Progenitor cell of endocrine pancreas (in vitro differentiated cells): ENCODE measurements around the gene CBFA2T3. TPM values are rescaled to one million over a fixed set of nuclear protein-coding genes. Genes with fewer than 3 reads are reported as not detected.

Source experiments
- DNase-seq: peaks from one replicate; pipeline ENCODE4 v3.0.0; 2021; ENCODE audit warnings: low spot score; ENCODE audit not compliant: unreplicated experiment
- H3K27ac Mint-ChIP-seq: 2 replicates; pipeline ENCODE4 v1.8.0; 2021; ENCODE audit warnings: mild to moderate bottlenecking, moderate library complexity, mixed read lengths
- H3K27me3 Mint-ChIP-seq: 2 replicates; pipeline ENCODE4 v1.8.0; 2021; ENCODE audit warnings: mixed read lengths
- H3K36me3 Mint-ChIP-seq: 2 replicates; pipeline ENCODE4 v1.8.0; 2022; ENCODE audit warnings: mixed read lengths; ENCODE audit not compliant: insufficient read depth
- H3K4me1 Mint-ChIP-seq: 2 replicates; pipeline ENCODE4 v1.8.0; 2021; ENCODE audit warnings: low read depth, mixed read lengths
- H3K4me3 Mint-ChIP-seq: 2 replicates; pipeline ENCODE4 v1.8.0; 2021; ENCODE audit warnings: low read depth, mild to moderate bottlenecking, moderate library complexity, mixed read lengths
- H3K9me3 Mint-ChIP-seq: 2 replicates; pipeline ENCODE4 v1.8.0; 2021; ENCODE audit warnings: low read depth, mixed read lengths
- total RNA-seq: library from RNA; stranded (reverse); gene quantifications from 2 replicates; pipeline ENCODE4 v1.2.1, GENCODE V29; 2021
- TF ChIP-seq, protein P1 (sequence below): fragments of 200-600 bp; sonication (generic); IDR thresholded peaks from one replicate; pipeline ENCODE4 v1.5.0; 2021; ENCODE audit warnings: antibody characterized with exemption, mild to moderate bottlenecking; ENCODE audit not compliant: unreplicated experiment

Gene CBFA2T3
- total RNA-seq, 1 donor from 2014 or later = 12.9 TPM

DNA sequence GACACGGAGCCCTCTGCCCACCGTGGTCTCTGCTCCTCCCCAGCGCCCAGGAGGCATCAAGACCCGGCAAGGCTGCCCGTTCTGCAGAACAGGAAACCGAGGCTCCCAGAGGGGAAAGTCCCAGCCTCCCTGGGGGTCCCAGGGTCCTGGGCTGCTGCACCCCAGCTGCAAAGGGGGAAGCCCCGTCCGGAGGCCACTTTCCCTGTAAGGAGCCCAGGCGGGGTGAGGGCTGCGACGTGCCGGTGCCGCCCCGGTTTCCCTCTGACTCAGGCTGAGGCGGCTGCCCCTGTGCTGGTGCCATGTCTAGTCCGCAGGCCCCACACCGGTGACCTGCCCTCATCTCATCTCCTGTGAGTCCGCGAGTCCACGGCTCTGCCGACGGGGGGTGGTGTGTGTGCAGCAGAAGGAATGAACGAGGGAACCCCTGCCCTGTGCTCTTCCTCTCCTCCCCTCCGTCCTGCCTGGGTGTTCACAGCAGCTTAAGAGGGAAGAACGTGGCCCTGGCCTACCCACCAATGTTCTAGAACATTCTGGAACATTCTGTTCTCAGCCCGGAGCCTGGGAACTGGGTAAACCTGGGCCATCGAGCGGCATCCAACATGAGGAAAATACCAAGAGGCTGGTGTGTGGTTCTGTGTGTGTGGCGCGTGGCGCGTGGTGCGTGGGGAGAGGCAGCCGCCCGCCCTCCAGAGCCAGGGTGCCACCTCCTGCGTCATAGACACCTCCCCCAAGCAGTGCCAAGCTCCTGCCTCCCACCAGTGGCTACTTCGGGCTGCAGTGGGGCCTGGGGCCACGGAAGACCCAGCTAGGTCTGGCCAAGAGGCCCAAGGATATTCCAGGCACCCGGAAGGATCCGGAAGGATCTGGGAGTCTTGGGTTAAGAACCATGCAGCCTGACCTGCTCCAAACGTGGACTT, 7.0 kb upstream of the CBFA2T3 start:
- Mint-ChIP-seq H3K4me1 (no peaks in the 10 kb centered on the region), H3K9me3 (no peaks in the 10 kb centered on the region), H3K4me3 (no peak overlapping the region), H3K36me3 (no peaks in the 10 kb centered on the region), H3K27ac (no peak overlapping the region), H3K27me3 (peaks cover 6% of the 10 kb centered on the region)
- DNase-seq = no peak
- TF ChIP-seq, protein P1, sequence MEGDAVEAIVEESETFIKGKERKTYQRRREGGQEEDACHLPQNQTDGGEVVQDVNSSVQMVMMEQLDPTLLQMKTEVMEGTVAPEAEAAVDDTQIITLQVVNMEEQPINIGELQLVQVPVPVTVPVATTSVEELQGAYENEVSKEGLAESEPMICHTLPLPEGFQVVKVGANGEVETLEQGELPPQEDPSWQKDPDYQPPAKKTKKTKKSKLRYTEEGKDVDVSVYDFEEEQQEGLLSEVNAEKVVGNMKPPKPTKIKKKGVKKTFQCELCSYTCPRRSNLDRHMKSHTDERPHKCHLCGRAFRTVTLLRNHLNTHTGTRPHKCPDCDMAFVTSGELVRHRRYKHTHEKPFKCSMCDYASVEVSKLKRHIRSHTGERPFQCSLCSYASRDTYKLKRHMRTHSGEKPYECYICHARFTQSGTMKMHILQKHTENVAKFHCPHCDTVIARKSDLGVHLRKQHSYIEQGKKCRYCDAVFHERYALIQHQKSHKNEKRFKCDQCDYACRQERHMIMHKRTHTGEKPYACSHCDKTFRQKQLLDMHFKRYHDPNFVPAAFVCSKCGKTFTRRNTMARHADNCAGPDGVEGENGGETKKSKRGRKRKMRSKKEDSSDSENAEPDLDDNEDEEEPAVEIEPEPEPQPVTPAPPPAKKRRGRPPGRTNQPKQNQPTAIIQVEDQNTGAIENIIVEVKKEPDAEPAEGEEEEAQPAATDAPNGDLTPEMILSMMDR = no peak

DNA sequence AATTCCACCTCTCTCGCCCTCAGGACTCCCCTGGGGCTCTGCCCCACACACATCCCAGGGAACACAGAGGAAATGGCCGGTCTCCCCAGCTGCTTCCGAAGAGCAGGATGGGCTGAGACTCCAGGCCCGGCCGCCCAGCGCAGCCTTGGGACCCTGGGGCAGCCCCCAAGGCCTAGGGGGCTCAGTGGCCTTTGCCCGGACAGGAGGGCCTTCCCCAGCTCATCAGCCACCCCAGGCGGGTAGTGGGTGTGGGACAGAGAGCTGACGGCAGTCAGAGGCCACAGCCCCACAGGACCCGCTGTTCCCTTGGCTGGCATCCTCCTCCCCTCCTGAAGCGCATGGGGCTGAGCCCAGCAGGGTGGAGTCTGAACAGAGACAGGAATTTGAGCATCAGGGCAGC, 6.2 kb upstream of the CBFA2T3 start:
- H3K9me3 Mint-ChIP-seq = no peaks in the 10 kb centered on the region
- DNase-seq = no peak
- H3K36me3 Mint-ChIP-seq = no peaks in the 10 kb centered on the region
- no peak overlapping the region for H3K27ac Mint-ChIP-seq
- H3K4me1 Mint-ChIP-seq = no peaks in the 10 kb centered on the region
- H3K4me3 Mint-ChIP-seq = no peak overlapping the region
- TF ChIP-seq, protein P1 = no peak
- H3K27me3 Mint-ChIP-seq = peaks cover 6% of the 10 kb centered on the region

DNA sequence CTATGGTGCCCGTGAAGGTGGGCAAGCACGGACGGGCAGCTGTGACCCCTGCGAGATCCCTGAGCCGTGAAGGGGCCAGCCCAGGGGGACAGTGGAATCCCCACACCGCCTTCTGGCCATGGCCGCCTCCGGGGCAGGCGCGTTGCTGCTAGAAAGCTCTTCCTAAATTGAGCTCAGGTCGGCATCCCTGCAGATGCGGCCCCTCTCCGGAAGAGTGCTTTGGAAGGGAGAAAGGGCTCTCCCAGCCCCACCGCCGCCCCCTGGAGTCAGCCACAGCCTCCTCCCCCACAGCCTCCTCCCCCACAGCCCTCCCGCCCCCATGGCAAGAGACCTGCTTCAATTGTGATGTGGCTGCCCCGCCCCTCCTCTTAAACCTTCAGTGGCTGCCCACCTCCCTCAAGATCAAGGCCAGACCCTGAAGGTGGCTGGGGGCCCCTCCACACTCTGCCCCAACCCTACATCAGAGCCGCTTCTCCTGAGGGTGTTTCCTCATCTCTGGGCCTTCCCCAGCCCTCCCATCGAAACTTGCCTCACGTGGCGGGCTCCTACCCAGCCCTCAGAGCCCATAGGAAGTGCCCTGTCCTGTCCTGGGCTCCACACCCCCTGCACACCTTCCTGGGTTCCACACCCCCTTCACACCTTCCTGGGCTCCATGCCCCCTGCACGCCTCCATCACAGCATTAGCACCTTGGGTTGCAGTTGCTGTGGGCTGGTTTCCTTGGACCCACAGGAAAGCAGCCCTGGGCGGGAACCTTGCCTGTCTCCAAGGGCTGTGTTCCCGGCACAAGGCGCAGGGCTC, 5.5 kb upstream of the CBFA2T3 start:
- Mint-ChIP-seq H3K9me3 (no peaks in the 10 kb centered on the region), H3K4me1 (no peaks in the 10 kb centered on the region), H3K27ac (no peak overlapping the region), H3K27me3 (peaks cover 3% of the 10 kb centered on the region), H3K36me3 (no peaks in the 10 kb centered on the region), H3K4me3 (no peak overlapping the region)
- TF ChIP-seq, protein P1 = no peak
- DNase-seq = no peak

DNA sequence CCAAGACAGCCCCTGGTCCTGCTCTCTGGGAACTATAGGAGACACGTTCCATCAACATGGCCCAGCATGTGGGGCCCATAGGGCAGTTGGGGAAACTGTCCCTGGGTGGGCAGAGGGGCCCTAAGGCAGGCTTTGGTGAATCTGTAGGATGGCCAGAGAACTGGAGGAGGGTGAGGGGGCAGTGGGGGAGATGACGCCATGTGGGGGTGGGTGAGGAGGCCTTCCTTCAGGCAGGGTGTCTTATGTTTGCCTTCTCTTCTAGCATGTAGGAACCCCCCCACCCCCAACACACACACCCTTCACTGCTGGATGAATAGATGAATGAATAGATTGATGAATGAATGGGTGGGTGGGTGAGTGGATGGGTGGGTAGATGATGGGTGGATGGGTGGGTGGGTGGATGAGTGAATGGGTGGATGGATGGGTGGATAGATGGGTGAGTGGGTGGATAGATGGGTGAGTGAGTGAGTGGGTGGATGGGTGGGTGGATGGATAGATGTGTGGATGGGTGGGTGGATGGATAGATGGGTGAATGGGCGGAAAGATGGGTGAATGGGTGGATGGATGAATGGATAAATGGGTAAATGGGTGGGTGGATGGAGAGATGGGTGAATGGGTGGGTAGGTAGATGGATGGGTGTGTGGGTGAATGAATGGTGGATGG, 2.5 kb upstream of the CBFA2T3 start:
- Mint-ChIP-seq H3K36me3 (no peaks in the 10 kb centered on the region), H3K27me3 (no peaks in the 10 kb centered on the region), H3K27ac (no peak overlapping the region), H3K9me3 (no peaks in the 10 kb centered on the region), H3K4me3 (no peak overlapping the region), H3K4me1 (no peaks in the 10 kb centered on the region)
- DNase-seq = no peak
- TF ChIP-seq, protein P1 = no peak

DNA sequence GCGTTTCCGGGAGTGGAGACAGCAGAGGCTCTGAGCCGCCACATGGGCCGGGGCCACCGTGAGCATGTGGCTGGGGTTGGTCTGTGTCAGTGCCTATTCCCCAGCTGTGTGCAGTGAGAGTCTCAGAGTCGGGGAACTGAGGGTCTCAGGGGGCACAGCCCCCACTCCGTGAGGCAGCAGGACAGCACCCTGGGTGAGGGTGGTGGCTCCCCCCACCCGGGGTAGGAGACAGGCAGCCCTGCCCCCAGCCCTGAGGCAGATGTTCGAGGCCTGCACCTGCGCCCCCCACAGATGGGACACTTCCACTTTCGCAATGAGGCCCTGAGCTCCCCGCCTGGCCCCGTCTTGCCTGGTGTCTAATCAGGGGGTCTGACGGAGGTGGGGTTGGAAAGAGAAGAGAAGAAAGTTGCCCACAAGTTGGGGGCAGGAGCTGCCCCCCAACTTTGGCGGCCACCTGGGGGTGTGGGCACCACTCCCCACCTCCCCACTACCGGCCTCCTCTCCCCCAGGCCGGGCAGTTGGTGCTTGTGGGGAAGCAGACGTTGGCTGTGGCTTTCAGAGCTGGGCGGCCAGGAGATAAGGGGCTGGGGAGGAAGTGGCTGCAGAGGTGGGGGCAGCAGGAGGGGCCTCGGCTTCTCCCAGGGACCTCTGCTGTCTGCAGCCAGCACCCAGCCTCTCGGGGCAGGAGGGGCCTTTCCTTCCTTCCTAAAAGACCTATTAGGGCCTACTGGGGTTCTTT, 1.8 kb upstream of the CBFA2T3 start:
- H3K4me3 Mint-ChIP-seq = no peak overlapping the region
- no peaks in the 10 kb centered on the region for H3K27me3 Mint-ChIP-seq
- no peaks in the 10 kb centered on the region for H3K9me3 Mint-ChIP-seq

More for the DNA sequence above, 1.8 kb upstream of the CBFA2T3 start:
- TF ChIP-seq, protein P1 = no peak
- Mint-ChIP-seq H3K4me1 (no peaks in the 10 kb centered on the region), H3K27ac (no peak overlapping the region), H3K36me3 (no peaks in the 10 kb centered on the region)
- no peak for DNase-seq
